ENCODE results near the gene BUD23. TPM values are rescaled to one million over a fixed set of nuclear protein-coding genes. Genes with fewer than 3 reads are reported as not detected.
A peak's percentile ranks its signal among the peaks of the same experiment; 100 is the strongest.
"Not testable (repeated sequence)": the region's sequence is repeated elsewhere in the genome, so short reads cannot be mapped to it uniquely, and the experiment has no call there.

BUD23 gene
- total and polyA plus RNA-seq, 8 donors = 17.4 to 71.9 (median 44.2) TPM

- Histone ChIP-seq H3K9me3 (no peaks in the 10 kb centered on the region), H3K27ac (peak overlapping the region in 3 of 5 donors; percentile 22 to 82 (median 71)), H3K27me3 (peaks cover 0 to 8% (median 6%) of the 10 kb centered on the region in 3 donors), H3K36me3 (no peaks in the 10 kb centered on the region), H3K4me3 (peak overlapping the region; percentile 76 to 92 (median 90)), H3K4me1 (peaks cover 48 to 76% (median 56%) of the 10 kb centered on the region in 4 donors)
- DNase-seq = peak in 1 of 2 donors; percentile 16
- TF ChIP-seq EP300 (IDR thresholded peaks at IDR 0.05) (no peak), CTCF (IDR thresholded peaks at IDR 0.05) (no peak), POLR2AphosphoS5 (IDR thresholded peaks at IDR 0.05) (no peak), POLR2A (IDR thresholded peaks at IDR 0.05) (no peak)
- intact Hi-C loops (cut with DNase I; ENCODE audit: low total_unique reads) = no loop called here
- WGBS, 5 donors = 34 to 68% (median 45%) methylated on average over 5 to 9 of the region's 9 CpGs
Measured at GRCh38 chr7:73718438-73718881, 35.1 kb downstream of the BUD23 start.

GRCh38 chr7:73718905-73719805 is 35.8 kb downstream of the BUD23 start, which contains the start of gene STX1A:
Gene STX1A, minus strand, starts transcription at chr7:73719669. Its CDS starts 38 bp downstream, at chr7:73719631.
- intact Hi-C loops (cut with DNase I; ENCODE audit: low total_unique reads) = no loop called here
- WGBS, 5 donors = 1 to 2% (median 1%) methylated on average over 23 to 96 of the region's 96 CpGs
- Histone ChIP-seq H3K4me1 (peaks cover 48 to 76% (median 56%) of the 10 kb centered on the region in 4 donors), H3K4me3 (peak within 1 kb of the TSS; percentile 76 to 92 (median 90)), H3K36me3 (no peaks in the 10 kb centered on the region), H3K9me3 (no peaks in the 10 kb centered on the region), H3K27me3 (peaks cover 0 to 8% (median 6%) of the 10 kb centered on the region in 3 donors), H3K27ac (peak within 1 kb of the TSS in 3 of 5 donors; percentile 22 to 82 (median 71))
- no peak for TF ChIP-seq POLR2AphosphoS5 (IDR thresholded peaks at IDR 0.05)
- no peak for TF ChIP-seq EP300 (IDR thresholded peaks at IDR 0.05)
- no peak for TF ChIP-seq POLR2A (IDR thresholded peaks at IDR 0.05)
- no peak for TF ChIP-seq CTCF (IDR thresholded peaks at IDR 0.05)
- DNase-seq = peak; percentile 77 to 91

GRCh38 chr7:73719806-73720169 is 36.4 kb downstream of the BUD23 start:
- intact Hi-C loops (cut with DNase I; ENCODE audit: low total_unique reads) = loop anchor here (5.0 kb wide), 1 partner anchor 112 kb away; no protein-coding TSS in a partner anchor
- peak overlapping the region in 1 of 5 donors; percentile 61 for H3K27ac ChIP-seq

GRCh38 chr7:73720443-73720842 is 37.0 kb downstream of the BUD23 start:
- 92 to 95% (median 94%) methylated on average over 9 of the region's 9 CpGs for WGBS, 5 donors
- not testable (repeated sequence) for DNase-seq, H3K27me3 ChIP-seq, H3K4me3 ChIP-seq, H3K36me3 ChIP-seq, H3K9me3 ChIP-seq
- intact Hi-C loops (cut with DNase I; ENCODE audit: low total_unique reads) = loop anchor here (5.0 kb wide), 1 partner anchor 113 kb away; no protein-coding TSS in a partner anchor
- Histone ChIP-seq H3K27ac (peak overlapping the region in 1 of 5 donors; percentile 61), H3K4me1 (peaks cover 46 to 65% (median 53%) of the 10 kb centered on the region in 4 donors)

More at GRCh38 chr7:73719806-73720169, 36.4 kb downstream of the BUD23 start:
- Histone ChIP-seq H3K27me3 (peaks cover 0 to 8% (median 6%) of the 10 kb centered on the region in 3 donors), H3K4me1 (peaks cover 48 to 71% (median 56%) of the 10 kb centered on the region in 4 donors), H3K9me3 (no peaks in the 10 kb centered on the region), H3K36me3 (no peaks in the 10 kb centered on the region), H3K4me3 (peak overlapping the region; percentile 76 to 92 (median 90))
- no peak for DNase-seq
- WGBS, 5 donors = 9 to 31% (median 13%) methylated on average over 6 to 16 of the region's 16 CpGs
- no peak for TF ChIP-seq EP300 (IDR thresholded peaks at IDR 0.05)

GRCh38 chr7:73721377-73721817 is 38.0 kb downstream of the BUD23 start:
- DNase-seq = peak; percentile 56 to 90

GRCh38 chr7:73722182-73722581 is 38.8 kb downstream of the BUD23 start:
- H3K36me3 ChIP-seq, H3K4me3 ChIP-seq, DNase-seq, H3K9me3 ChIP-seq, H3K27ac ChIP-seq: not testable (repeated sequence)
- intact Hi-C loops (cut with DNase I; ENCODE audit: low total_unique reads) = loop anchor here (5.0 kb wide), 1 partner anchor 115 kb away; no protein-coding TSS in a partner anchor
- 30 to 60% (median 47%) methylated on average over 4 of the region's 4 CpGs for WGBS, 5 donors
- Histone ChIP-seq H3K4me1 (peaks cover 31 to 47% (median 37%) of the 10 kb centered on the region in 4 donors), H3K27me3 (peaks cover 0 to 17% (median 6%) of the 10 kb centered on the region in 3 donors)

More at GRCh38 chr7:73721377-73721817, 38.0 kb downstream of the BUD23 start:
- Histone ChIP-seq H3K9me3 (no peaks in the 10 kb centered on the region), H3K36me3 (no peaks in the 10 kb centered on the region), H3K27me3 (peaks cover 0 to 9% (median 6%) of the 10 kb centered on the region in 3 donors), H3K27ac (peak overlapping the region in 2 of 5 donors; percentile 16 to 49), H3K4me1 (peaks cover 36 to 55% (median 43%) of the 10 kb centered on the region in 4 donors), H3K4me3 (no peak overlapping the region)
- intact Hi-C loops (cut with DNase I; ENCODE audit: low total_unique reads) = loop anchor here (5.0 kb wide), 1 partner anchor 114 kb away; no protein-coding TSS in a partner anchor
- WGBS, 5 donors = 30 to 43% (median 33%) methylated on average over 3 of the region's 3 CpGs
- TF ChIP-seq EP300 (IDR thresholded peaks at IDR 0.05) (no peak), CTCF (IDR thresholded peaks at IDR 0.05) (no peak), POLR2A (IDR thresholded peaks at IDR 0.05) (no peak)

Measured in stomach (tissue), 9 donors.